Mesendoderm (in vitro differentiated cells): ENCODE measurements around the gene EDA. TPM values are rescaled to one million over a fixed set of nuclear protein-coding genes. Genes with fewer than 3 reads are reported as not detected.

Experiments used
- DNase-seq: peaks from one replicate; pipeline ENCODE4 v3.0.0; 2013
- H2AK5ac ChIP-seq: 2 replicates; pipeline ENCODE4 v1.6.1; 2013; ENCODE audit warnings: low read length, inconsistent platforms
- H2BK120ac ChIP-seq: 2 replicates; pipeline ENCODE4 v1.6.1; 2013; ENCODE audit warnings: low read depth, mild to moderate bottlenecking, low read length, moderate library complexity, mixed read lengths
- H2BK15ac ChIP-seq: replicated peaks from 2 replicates; pipeline ENCODE4 v1.6.1; 2013; ENCODE audit warnings: low read depth, mild to moderate bottlenecking, moderate library complexity
- H2BK5ac ChIP-seq: 2 replicates; pipeline ENCODE4 v1.6.1; 2013; ENCODE audit warnings: low read length, inconsistent platforms
- H3K18ac ChIP-seq: 2 replicates; pipeline ENCODE4 v1.6.1; 2013; ENCODE audit warnings: mild to moderate bottlenecking, low read length, mixed read lengths
- H3K23ac ChIP-seq: one replicate; pipeline ENCODE4 v1.6.1; 2013; ENCODE audit warnings: low read length
- H3K27ac ChIP-seq: 2 replicates; pipeline ENCODE4 v1.5.1; 2013; ENCODE audit warnings: low read depth, mild to moderate bottlenecking, inconsistent platforms, low read length, moderate library complexity
- H3K27me3 ChIP-seq: 2 replicates; pipeline ENCODE4 v1.6.1; 2013; ENCODE audit warnings: low read length, control low read depth, mild to moderate bottlenecking, inconsistent platforms; ENCODE audit not compliant: insufficient read depth, poor library complexity
- H3K36me3 ChIP-seq: 2 replicates; pipeline ENCODE4 v1.6.1; 2013; ENCODE audit warnings: low read length, inconsistent platforms; ENCODE audit not compliant: control insufficient read depth, insufficient read depth
- H3K4ac ChIP-seq: one replicate; pipeline ENCODE4 v1.6.1; 2013; ENCODE audit warnings: low read depth, mild to moderate bottlenecking, low read length, moderate library complexity
- H3K4me1 ChIP-seq: 2 replicates; pipeline ENCODE4 v1.6.1; 2013; ENCODE audit warnings: low read depth, low read length, inconsistent platforms; ENCODE audit not compliant: control insufficient read depth
- H3K4me2 ChIP-seq: 2 replicates; pipeline ENCODE4 v1.6.1; 2013; ENCODE audit warnings: low read length
- H3K4me3 ChIP-seq: 2 replicates; pipeline ENCODE4 v1.5.1; 2013; ENCODE audit warnings: mild to moderate bottlenecking, low read length
- H3K56ac ChIP-seq: one replicate; pipeline ENCODE4 v1.6.1; 2013; ENCODE audit warnings: low read length
- H3K79me1 ChIP-seq: 2 replicates; pipeline ENCODE4 v1.6.1; 2013; ENCODE audit warnings: low read length, inconsistent platforms
- H3K79me2 ChIP-seq: 2 replicates; pipeline ENCODE4 v1.6.1; 2013; ENCODE audit warnings: mild to moderate bottlenecking, low read length; ENCODE audit not compliant: control insufficient read depth, insufficient read depth
- H3K9ac ChIP-seq: 2 replicates; pipeline ENCODE4 v1.6.1; 2013; ENCODE audit warnings: low read length, inconsistent platforms
- H4K5ac ChIP-seq: one replicate; pipeline ENCODE4 v1.6.1; 2013; ENCODE audit warnings: low read length
- H4K8ac ChIP-seq: one replicate; pipeline ENCODE4 v1.6.1; 2013; ENCODE audit warnings: low read depth, mild to moderate bottlenecking, control low read depth, low read length, moderate library complexity
- WGBS: extraction: QIAGEN DNeasy Blood & Tissue Kit; methylation state at CpG from one replicate; pipeline ENCODE4 v1.1.7; 2013; ENCODE audit warnings: low lambda C conversion rate, missing lambda C conversion rate; ENCODE audit not compliant: insufficient coverage; ENCODE audit errors: extremely low coverage; 5-methylcytosine and 5-hydroxymethylcytosine counted together
- polyA plus RNA-seq, 2 experiments: library from polyadenylated mRNA; stranded (reverse); fragments of 200-250 nt; gene quantifications; one replicate each; pipeline ENCODE4 v1.2.3, GENCODE V29; 2013

Gene EDA
- 2.7 TPM for polyA plus RNA-seq (2013, experiment 1 of 2)
- 2.9 TPM for polyA plus RNA-seq (2013, experiment 2 of 2)

- peak within 1 kb of the TSS; percentile 56 for H3K56ac ChIP-seq
- H3K23ac ChIP-seq, result no peak within 1 kb of the TSS
- peak within 1 kb of the TSS; percentile 48 for H3K4me3 ChIP-seq
- no peak within 1 kb of the TSS for H2BK5ac ChIP-seq
- no CpG with 5 or more reads among the region's 56 CpGs for WGBS
- H3K79me1 ChIP-seq, result no peaks in the 10 kb centered on the region
- peak within 1 kb of the TSS; percentile 74 for H3K9ac ChIP-seq
- DNase-seq, result peak; percentile 95
- H3K79me2 ChIP-seq, result no peaks in the 10 kb centered on the region
- H3K27ac ChIP-seq, result no peak within 1 kb of the TSS
- no peak within 1 kb of the TSS for H3K4ac ChIP-seq
- no peak within 1 kb of the TSS for H4K8ac ChIP-seq
- H3K36me3 ChIP-seq, result no peaks in the 10 kb centered on the region
- H2AK5ac ChIP-seq, result no peak within 1 kb of the TSS
- no peak within 1 kb of the TSS for H4K5ac ChIP-seq
- peak within 1 kb of the TSS; percentile 41 for H3K4me2 ChIP-seq
- H3K27me3 ChIP-seq, result no peaks in the 10 kb centered on the region
- no peak within 1 kb of the TSS for H2BK15ac ChIP-seq
- no peaks in the 10 kb centered on the region for H3K4me1 ChIP-seq
- H2BK120ac ChIP-seq, result no peak within 1 kb of the TSS
- peak within 1 kb of the TSS; percentile 75 for H3K18ac ChIP-seq
These were observed at the start of gene EDA for GRCh38 chrX:69615779-69616456. Gene EDA (plus strand): TSS chrX:69616113.

GRCh38 chrX:69568828-69569227, 47.1 kb upstream of the EDA start:
- Histone ChIP-seq H2BK5ac (no peak overlapping the region), H3K4me3 (no peak overlapping the region), H3K79me2 (no peaks in the 10 kb centered on the region), H2AK5ac (no peak overlapping the region), H4K5ac (no peak overlapping the region), H3K56ac (no peak overlapping the region), H2BK15ac (no peak overlapping the region), H3K4me2 (no peak overlapping the region), H3K18ac (no peak overlapping the region), H3K9ac (no peak overlapping the region), H3K79me1 (no peaks in the 10 kb centered on the region), H3K27ac (no peak overlapping the region), H2BK120ac (no peak overlapping the region), H3K36me3 (no peaks in the 10 kb centered on the region), H3K23ac (no peak overlapping the region), H4K8ac (no peak overlapping the region), H3K4me1 (peaks cover 4% of the 10 kb centered on the region), H3K27me3 (no peaks in the 10 kb centered on the region), H3K4ac (no peak overlapping the region)
- no peak for DNase-seq
- no CpG with 5 or more reads among the region's 3 CpGs for WGBS

- H3K4me3 ChIP-seq, result no peak overlapping the region
- H2BK15ac ChIP-seq, result no peak overlapping the region
- no peak overlapping the region for H3K4me2 ChIP-seq
- no peak overlapping the region for H3K56ac ChIP-seq
- H4K8ac ChIP-seq, result no peak overlapping the region
- H3K27me3 ChIP-seq, result no peaks in the 10 kb centered on the region
- no peak overlapping the region for H4K5ac ChIP-seq
- no peak for DNase-seq
- no peak overlapping the region for H3K4ac ChIP-seq
- H2BK5ac ChIP-seq, result no peak overlapping the region
- H3K79me2 ChIP-seq, result no peaks in the 10 kb centered on the region
- H2BK120ac ChIP-seq, result no peak overlapping the region
- no peaks in the 10 kb centered on the region for H3K79me1 ChIP-seq
- no peaks in the 10 kb centered on the region for H3K36me3 ChIP-seq
- no peak overlapping the region for H3K18ac ChIP-seq
- H3K9ac ChIP-seq, result no peak overlapping the region
- no peaks in the 10 kb centered on the region for H3K4me1 ChIP-seq
- H2AK5ac ChIP-seq, result no peak overlapping the region
- no peak overlapping the region for H3K23ac ChIP-seq
- no peak overlapping the region for H3K27ac ChIP-seq
- WGBS, result no CpG with 5 or more reads among the region's 1 CpG
These were observed 18.5 kb upstream of the EDA start for GRCh38 chrX:69597399-69597798.

GRCh38 chrX:69600182-69600581, 15.7 kb upstream of the EDA start:
- H3K79me2 ChIP-seq, result no peaks in the 10 kb centered on the region
- no CpG with 5 or more reads among the region's 3 CpGs for WGBS
- H2BK120ac ChIP-seq, result no peak overlapping the region
- H3K56ac ChIP-seq, result no peak overlapping the region
- H3K18ac ChIP-seq, result no peak overlapping the region
- H3K79me1 ChIP-seq, result no peaks in the 10 kb centered on the region
- H3K27me3 ChIP-seq, result no peaks in the 10 kb centered on the region
- DNase-seq, result no peak
- no peak overlapping the region for H3K4me3 ChIP-seq
- no peaks in the 10 kb centered on the region for H3K36me3 ChIP-seq
- H3K23ac ChIP-seq, result no peak overlapping the region
- H2BK15ac ChIP-seq, result no peak overlapping the region
- H2BK5ac ChIP-seq, result no peak overlapping the region
- H3K9ac ChIP-seq, result no peak overlapping the region
- no peak overlapping the region for H4K8ac ChIP-seq
- no peak overlapping the region for H3K4me2 ChIP-seq
- H3K27ac ChIP-seq, result no peak overlapping the region
- H2AK5ac ChIP-seq, result no peak overlapping the region
- H4K5ac ChIP-seq, result no peak overlapping the region
- H3K4ac ChIP-seq, result no peak overlapping the region
- no peaks in the 10 kb centered on the region for H3K4me1 ChIP-seq

GRCh38 chrX:69603566-69604194, 12.2 kb upstream of the EDA start:
- Histone ChIP-seq H3K4ac (no peak overlapping the region), H2BK5ac (no peak overlapping the region), H3K79me2 (no peaks in the 10 kb centered on the region), H2BK120ac (no peak overlapping the region), H2AK5ac (no peak overlapping the region), H3K4me1 (no peaks in the 10 kb centered on the region), H3K79me1 (no peaks in the 10 kb centered on the region), H3K18ac (no peak overlapping the region), H3K27ac (no peak overlapping the region), H4K5ac (no peak overlapping the region), H3K4me2 (no peak overlapping the region), H3K36me3 (no peaks in the 10 kb centered on the region), H3K27me3 (no peaks in the 10 kb centered on the region), H3K4me3 (no peak overlapping the region), H3K9ac (no peak overlapping the region), H2BK15ac (no peak overlapping the region), H4K8ac (no peak overlapping the region), H3K56ac (peak overlapping the region; percentile 46), H3K23ac (no peak overlapping the region)
- no CpG with 5 or more reads among the region's 3 CpGs for WGBS
- peak; percentile 74 for DNase-seq
